Measurements from ENCODE around the gene ROS1. TPM values are rescaled to one million over a fixed set of nuclear protein-coding genes. Genes with fewer than 3 reads are reported as not detected.

ROS1 gene
- total RNA-seq, 4 donors from 2014 or later = under 0.01 to 0.06 TPM; not detected in 2

- Histone ChIP-seq H3K36me3 (no peaks in the 10 kb centered on the region), H3K4me1 (no peaks in the 10 kb centered on the region), H3K27ac (replicated peaks in 1 of 4) (no peak overlapping the region), H3K9me3 (no peaks in the 10 kb centered on the region), H3K27me3 (peaks cover 0 to 4% (median 0%) of the 10 kb centered on the region in 4 donors), H3K4me3 (no peak overlapping the region)
- intact Hi-C loops (cut with DNase I) = no loop called here
- 97% methylated on average over 1 of the region's 1 CpG for WGBS
- no peak for DNase-seq (ENCODE audit: extremely low spot score)
- TF ChIP-seq EP300 (IDR thresholded peaks at IDR 0.05) = no peak
- TF ChIP-seq POLR2A (IDR thresholded peaks at IDR 0.05; ENCODE audit: low read depth) = no peak
- no peak for TF ChIP-seq CTCF (IDR thresholded peaks at IDR 0.05)
These were observed 38.2 kb downstream of the ROS1 start for GRCh38 chr6:117387454-117387974.

- Histone ChIP-seq H3K4me1 (no peaks in the 10 kb centered on the region), H3K27me3 (peaks cover 0 to 4% (median 0%) of the 10 kb centered on the region in 4 donors), H3K4me3 (no peak overlapping the region), H3K27ac (replicated peaks in 1 of 4) (no peak overlapping the region), H3K36me3 (no peaks in the 10 kb centered on the region), H3K9me3 (no peaks in the 10 kb centered on the region)
- DNase-seq (ENCODE audit: extremely low spot score) = no peak
- 90% methylated on average over 2 of the region's 2 CpGs for WGBS
- TF ChIP-seq EP300 (IDR thresholded peaks at IDR 0.05) = no peak
- intact Hi-C loops (cut with DNase I) = no loop called here
These were observed 41.1 kb downstream of the ROS1 start for GRCh38 chr6:117384659-117385058.

- Histone ChIP-seq H3K9me3 (no peaks in the 10 kb centered on the region), H3K36me3 (no peaks in the 10 kb centered on the region), H3K4me1 (no peaks in the 10 kb centered on the region), H3K4me3 (no peak overlapping the region), H3K27me3 (peaks cover 0 to 4% (median 0%) of the 10 kb centered on the region in 4 donors), H3K27ac (replicated peaks in 1 of 4) (no peak overlapping the region)
- no peak for TF ChIP-seq POLR2A (IDR thresholded peaks at IDR 0.05; ENCODE audit: low read depth)
- no peak for TF ChIP-seq EP300 (IDR thresholded peaks at IDR 0.05)
- no peak for TF ChIP-seq POLR2AphosphoS5 (IDR thresholded peaks at IDR 0.05)
- no peak for TF ChIP-seq CTCF (IDR thresholded peaks at IDR 0.05)
- DNase-seq (ENCODE audit: extremely low spot score) = no peak
- intact Hi-C loops (cut with DNase I) = no loop called here
- 71% methylated on average over 2 of the region's 2 CpGs for WGBS
These were observed 44.0 kb downstream of the ROS1 start for GRCh38 chr6:117381749-117382148.

- H3K36me3 ChIP-seq = no peaks in the 10 kb centered on the region
- WGBS = 91% methylated on average over 2 of the region's 2 CpGs
- TF ChIP-seq POLR2AphosphoS5 (IDR thresholded peaks at IDR 0.05) (no peak), EP300 (IDR thresholded peaks at IDR 0.05) (no peak), CTCF (IDR thresholded peaks at IDR 0.05) (no peak)
- no peak for DNase-seq (ENCODE audit: extremely low spot score)
- intact Hi-C loops (cut with DNase I) = no loop called here
- no peaks in the 10 kb centered on the region for H3K9me3 ChIP-seq
- peaks cover 0 to 4% (median 0%) of the 10 kb centered on the region in 4 donors for H3K27me3 ChIP-seq
- no peak overlapping the region for H3K27ac ChIP-seq (replicated peaks in 1 of 4)
- H3K4me1 ChIP-seq = no peaks in the 10 kb centered on the region
- no peak overlapping the region for H3K4me3 ChIP-seq
These were observed 45.4 kb downstream of the ROS1 start for GRCh38 chr6:117380298-117380697.

- intact Hi-C loops (cut with DNase I) = no loop called here
- TF ChIP-seq POLR2AphosphoS5 (IDR thresholded peaks at IDR 0.05) = no peak
- TF ChIP-seq CTCF (IDR thresholded peaks at IDR 0.05) = no peak
- TF ChIP-seq POLR2A (IDR thresholded peaks at IDR 0.05; ENCODE audit: low read depth) = no peak
- no peak for TF ChIP-seq EP300 (IDR thresholded peaks at IDR 0.05)
- H3K27ac ChIP-seq (replicated peaks in 1 of 4) = no peak overlapping the region
- H3K36me3 ChIP-seq = no peaks in the 10 kb centered on the region
- H3K4me3 ChIP-seq = no peak overlapping the region
- no peaks in the 10 kb centered on the region for H3K27me3 ChIP-seq
- H3K9me3 ChIP-seq = peaks cover 0 to 10% (median 0%) of the 10 kb centered on the region in 4 donors
- no peak for DNase-seq (ENCODE audit: extremely low spot score)
- H3K4me1 ChIP-seq = no peaks in the 10 kb centered on the region
These were observed 50.3 kb downstream of the ROS1 start for GRCh38 chr6:117375446-117375845.
